ENCODE data around the gene SNRPA. TPM values are rescaled to one million over a fixed set of nuclear protein-coding genes. Genes with fewer than 3 reads are reported as not detected.
"Not testable (repeated sequence)": the region's sequence is repeated elsewhere in the genome, so short reads cannot be mapped to it uniquely, and the experiment has no call there.

The SNRPA gene
- total RNA-seq, 1 donor from 2014 or later, result 23.6 TPM

- no peak for DNase-seq (ENCODE audit: low spot score in 2 of 2)
- FAIRE-seq, result no peak
These were observed 59.2 kb downstream of the SNRPA start for GRCh38 chr19:40810160-40810559.

GRCh38 chr19:40810649-40811408, 59.8 kb downstream of the SNRPA start:
- not testable (repeated sequence) for FAIRE-seq; DNase-seq (ENCODE audit: low spot score in 2 of 2)

- DNase-seq (ENCODE audit: low spot score in 2 of 2) (no peak), FAIRE-seq (no peak)
These were observed 60.7 kb downstream of the SNRPA start for GRCh38 chr19:40811478-40812341.

GRCh38 chr19:40812571-40812970, 61.6 kb downstream of the SNRPA start:
- FAIRE-seq, result not testable (repeated sequence)

GRCh38 chr19:40813182-40813581, 62.2 kb downstream of the SNRPA start:
- FAIRE-seq (no peak), DNase-seq (ENCODE audit: low spot score in 2 of 2) (no peak)

More at GRCh38 chr19:40812571-40812970, 61.6 kb downstream of the SNRPA start:
- not testable (repeated sequence) for DNase-seq (ENCODE audit: low spot score in 2 of 2)

Small RNA genes lying within 50 kb of the gene (small RNA-seq; reads per million reads assigned to genes)
- not detected for gene RNU6-195P

Other genes with a start within 250 kb of the SNRPA start
- 1.6 TPM for gene SHKBP1, start 174.3 kb upstream of the SNRPA start, total RNA-seq
- gene LTBP4, start 149.8 kb upstream of the SNRPA start, total RNA-seq, result 25.3 TPM
- gene NUMBL, start 60.6 kb upstream of the SNRPA start, total RNA-seq, result 16.7 TPM
- gene COQ8B, start 34.3 kb upstream of the SNRPA start, total RNA-seq, result 24.5 TPM
- 5.7 TPM for gene ITPKC, start 34.1 kb upstream of the SNRPA start, total RNA-seq
- gene ACTMAP, start 726 bp upstream of the SNRPA start, total RNA-seq, result under 0.01 TPM
- not detected for gene MIA, start 24.3 kb downstream of the SNRPA start, total RNA-seq
- 6.1 TPM for gene RAB4B, start 27.0 kb downstream of the SNRPA start, total RNA-seq
- 46.5 TPM for gene EGLN2, start 48.0 kb downstream of the SNRPA start, total RNA-seq
- not detected for gene CYP2A6, start 99.2 kb downstream of the SNRPA start, total RNA-seq
- gene CYP2A7, start 131.0 kb downstream of the SNRPA start, total RNA-seq, result not detected
- gene CYP2B6, start 240.1 kb downstream of the SNRPA start, total RNA-seq, result not detected

Measured in frontal cortex (tissue), 4 donors.